Stimulated activated CD4-positive, alpha-beta T cell treated with anti-CD3 and anti-CD28 coated beads, Interleukin-4, amount 100 ng/mL, for 24 hours (primary cell): ENCODE measurements around the gene KCNK15.
"Not testable (repeated sequence)": the region's sequence is repeated elsewhere in the genome, so short reads cannot be mapped to it uniquely, and the experiment has no call there.

Experiments used
- DNase-seq: peaks from one replicate; pipeline ENCODE4 v3.0.0-alpha.2; 2020

KCNK15 gene

GRCh38 chr20:44759595-44759994 lies 13.9 kb downstream of the KCNK15 start:
- DNase-seq: no peak

GRCh38 chr20:44761423-44761822 lies 15.8 kb downstream of the KCNK15 start:
- no peak for DNase-seq

- DNase-seq: no peak
Measured at GRCh38 chr20:44762466-44763140, 16.9 kb downstream of the KCNK15 start.

- not testable (repeated sequence) for DNase-seq
Measured at GRCh38 chr20:44763798-44764197, 18.1 kb downstream of the KCNK15 start.

- DNase-seq: no peak
Measured at GRCh38 chr20:44765091-44765490, 19.4 kb downstream of the KCNK15 start.

GRCh38 chr20:44765701-44766347 lies 20.2 kb downstream of the KCNK15 start:
- DNase-seq: no peak

GRCh38 chr20:44768256-44768655 lies 22.6 kb downstream of the KCNK15 start:
- DNase-seq: no peak

GRCh38 chr20:44768854-44769480 lies 23.3 kb downstream of the KCNK15 start:
- no peak for DNase-seq

GRCh38 chr20:44769481-44769863 lies 23.8 kb downstream of the KCNK15 start:
- no peak for DNase-seq

- DNase-seq: no peak
Measured at GRCh38 chr20:44770484-44771171, 25.0 kb downstream of the KCNK15 start.

GRCh38 chr20:44771172-44771535 lies 25.5 kb downstream of the KCNK15 start:
- no peak for DNase-seq

- DNase-seq: no peak
Measured at GRCh38 chr20:44772636-44773035, 27.0 kb downstream of the KCNK15 start.

GRCh38 chr20:44773070-44773829 lies 27.6 kb downstream of the KCNK15 start:
- no peak for DNase-seq

- no peak for DNase-seq
Measured at GRCh38 chr20:44776980-44777379, 31.3 kb downstream of the KCNK15 start.

- peak; percentile 28 for DNase-seq
Measured at GRCh38 chr20:44780226-44780625, 34.6 kb downstream of the KCNK15 start.

- no peak for DNase-seq
Measured at GRCh38 chr20:44781118-44781517, 35.5 kb downstream of the KCNK15 start.

- no peak for DNase-seq
Measured at GRCh38 chr20:44781791-44782190, 36.1 kb downstream of the KCNK15 start.

- no peak for DNase-seq
Measured at GRCh38 chr20:44784688-44785087, 39.0 kb downstream of the KCNK15 start.

- DNase-seq: no peak
Measured at GRCh38 chr20:44785768-44786167, 40.1 kb downstream of the KCNK15 start.

GRCh38 chr20:44787299-44787698 lies 41.6 kb downstream of the KCNK15 start:
- no peak for DNase-seq

- no peak for DNase-seq
Measured at GRCh38 chr20:44788706-44789456, 43.2 kb downstream of the KCNK15 start.
